ENCODE data around the gene C16orf89.

The C16orf89 gene

DNA sequence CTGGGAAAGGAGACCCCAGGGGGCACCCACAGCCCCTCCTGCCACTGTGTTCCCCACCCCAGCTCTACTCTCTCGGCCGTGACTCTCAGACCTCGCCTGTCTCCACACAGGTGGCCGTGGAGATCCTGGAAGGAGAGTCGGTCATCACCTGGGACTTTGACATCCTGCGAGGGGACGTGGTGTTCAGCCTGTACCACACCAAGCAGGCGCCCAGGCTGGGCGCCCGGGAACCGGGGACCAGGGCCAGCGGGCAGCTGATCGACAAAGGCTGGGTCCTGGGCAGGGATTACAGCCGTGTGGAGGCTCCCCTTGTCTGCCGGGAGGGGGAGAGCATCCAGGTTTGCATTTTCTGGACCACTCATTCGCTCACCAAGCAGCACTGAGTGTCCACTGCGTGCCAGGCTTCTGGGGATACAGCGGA lies 57.4 kb downstream of the C16orf89 start (continued):
- TF ChIP-seq BACH2 (CRISPR knock-in tag; IDR thresholded peaks at IDR 0.05; ENCODE audit: borderline replicate concordance), result no peak
- no peak for TF ChIP-seq ZNF565 (CRISPR knock-in tag; conservative IDR thresholded peaks at IDR 0.05; ENCODE audit: low read depth)
- no peak for TF ChIP-seq ZNF70 (CRISPR knock-in tag; IDR thresholded peaks at IDR 0.05)
- TF ChIP-seq, protein P1, sequence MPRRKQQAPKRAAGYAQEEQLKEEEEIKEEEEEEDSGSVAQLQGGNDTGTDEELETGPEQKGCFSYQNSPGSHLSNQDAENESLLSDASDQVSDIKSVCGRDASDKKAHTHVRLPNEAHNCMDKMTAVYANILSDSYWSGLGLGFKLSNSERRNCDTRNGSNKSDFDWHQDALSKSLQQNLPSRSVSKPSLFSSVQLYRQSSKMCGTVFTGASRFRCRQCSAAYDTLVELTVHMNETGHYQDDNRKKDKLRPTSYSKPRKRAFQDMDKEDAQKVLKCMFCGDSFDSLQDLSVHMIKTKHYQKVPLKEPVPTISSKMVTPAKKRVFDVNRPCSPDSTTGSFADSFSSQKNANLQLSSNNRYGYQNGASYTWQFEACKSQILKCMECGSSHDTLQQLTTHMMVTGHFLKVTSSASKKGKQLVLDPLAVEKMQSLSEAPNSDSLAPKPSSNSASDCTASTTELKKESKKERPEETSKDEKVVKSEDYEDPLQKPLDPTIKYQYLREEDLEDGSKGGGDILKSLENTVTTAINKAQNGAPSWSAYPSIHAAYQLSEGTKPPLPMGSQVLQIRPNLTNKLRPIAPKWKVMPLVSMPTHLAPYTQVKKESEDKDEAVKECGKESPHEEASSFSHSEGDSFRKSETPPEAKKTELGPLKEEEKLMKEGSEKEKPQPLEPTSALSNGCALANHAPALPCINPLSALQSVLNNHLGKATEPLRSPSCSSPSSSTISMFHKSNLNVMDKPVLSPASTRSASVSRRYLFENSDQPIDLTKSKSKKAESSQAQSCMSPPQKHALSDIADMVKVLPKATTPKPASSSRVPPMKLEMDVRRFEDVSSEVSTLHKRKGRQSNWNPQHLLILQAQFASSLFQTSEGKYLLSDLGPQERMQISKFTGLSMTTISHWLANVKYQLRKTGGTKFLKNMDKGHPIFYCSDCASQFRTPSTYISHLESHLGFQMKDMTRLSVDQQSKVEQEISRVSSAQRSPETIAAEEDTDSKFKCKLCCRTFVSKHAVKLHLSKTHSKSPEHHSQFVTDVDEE (CRISPR knock-in tag; IDR thresholded peaks at IDR 0.05), result no peak
- no peak for TF ChIP-seq GLIS3 (CRISPR knock-in tag; IDR thresholded peaks at IDR 0.05)

GRCh38 chr16:5007256-5007655 lies 58.5 kb downstream of the C16orf89 start:
- TF ChIP-seq RARB (CRISPR knock-in tag; IDR thresholded peaks at IDR 0.05), result no peak
- TF ChIP-seq SNAI2 (CRISPR knock-in tag; IDR thresholded peaks at IDR 0.05), result no peak
- TF ChIP-seq GLIS3 (CRISPR knock-in tag; IDR thresholded peaks at IDR 0.05), result no peak
- no peak for ATAC-seq

GRCh38 chr16:5006348-5007193 lies 59.2 kb downstream of the C16orf89 start:
- TF ChIP-seq OSR1 (CRISPR knock-in tag; IDR thresholded peaks at IDR 0.05), result no peak
- no peak for TF ChIP-seq ESRRG (CRISPR knock-in tag; IDR thresholded peaks at IDR 0.05)
- no peak for TF ChIP-seq ARNTL (CRISPR knock-in tag; IDR thresholded peaks at IDR 0.05; ENCODE audit: borderline replicate concordance, low read depth)
- TF ChIP-seq CSRNP3 (CRISPR knock-in tag; IDR thresholded peaks at IDR 0.05), result no peak
- no peak for TF ChIP-seq ZNF70 (CRISPR knock-in tag; IDR thresholded peaks at IDR 0.05)
- TF ChIP-seq CSDC2 (CRISPR knock-in tag; IDR thresholded peaks at IDR 0.05), result no peak
- TF ChIP-seq ZNF8 (CRISPR knock-in tag; IDR thresholded peaks at IDR 0.05), result no peak
- no peak for TF ChIP-seq BACH2 (CRISPR knock-in tag; IDR thresholded peaks at IDR 0.05; ENCODE audit: borderline replicate concordance)
- TF ChIP-seq, protein P2, sequence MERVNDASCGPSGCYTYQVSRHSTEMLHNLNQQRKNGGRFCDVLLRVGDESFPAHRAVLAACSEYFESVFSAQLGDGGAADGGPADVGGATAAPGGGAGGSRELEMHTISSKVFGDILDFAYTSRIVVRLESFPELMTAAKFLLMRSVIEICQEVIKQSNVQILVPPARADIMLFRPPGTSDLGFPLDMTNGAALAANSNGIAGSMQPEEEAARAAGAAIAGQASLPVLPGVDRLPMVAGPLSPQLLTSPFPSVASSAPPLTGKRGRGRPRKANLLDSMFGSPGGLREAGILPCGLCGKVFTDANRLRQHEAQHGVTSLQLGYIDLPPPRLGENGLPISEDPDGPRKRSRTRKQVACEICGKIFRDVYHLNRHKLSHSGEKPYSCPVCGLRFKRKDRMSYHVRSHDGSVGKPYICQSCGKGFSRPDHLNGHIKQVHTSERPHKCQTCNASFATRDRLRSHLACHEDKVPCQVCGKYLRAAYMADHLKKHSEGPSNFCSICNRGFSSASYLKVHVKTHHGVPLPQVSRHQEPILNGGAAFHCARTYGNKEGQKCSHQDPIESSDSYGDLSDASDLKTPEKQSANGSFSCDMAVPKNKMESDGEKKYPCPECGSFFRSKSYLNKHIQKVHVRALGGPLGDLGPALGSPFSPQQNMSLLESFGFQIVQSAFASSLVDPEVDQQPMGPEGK (CRISPR knock-in tag; IDR thresholded peaks at IDR 0.05; ENCODE audit: borderline replicate concordance), result no peak
- no peak for TF ChIP-seq TCF4 (CRISPR knock-in tag; IDR thresholded peaks at IDR 0.05; ENCODE audit: borderline replicate concordance)
- TF ChIP-seq GLIS3 (CRISPR knock-in tag; IDR thresholded peaks at IDR 0.05), result no peak
- TF ChIP-seq SNAI2 (CRISPR knock-in tag; IDR thresholded peaks at IDR 0.05), result no peak
- TF ChIP-seq, protein P1 (CRISPR knock-in tag; IDR thresholded peaks at IDR 0.05), result no peak
- TF ChIP-seq ZFP30 (CRISPR knock-in tag; IDR thresholded peaks at IDR 0.05), result no peak
- no peak for TF ChIP-seq ZNF565 (CRISPR knock-in tag; conservative IDR thresholded peaks at IDR 0.05; ENCODE audit: low read depth)
- TF ChIP-seq ZC3H10 (CRISPR knock-in tag; IDR thresholded peaks at IDR 0.05), result no peak
- TF ChIP-seq ZFP3 (CRISPR knock-in tag; IDR thresholded peaks at IDR 0.05), result no peak
- no peak for TF ChIP-seq RARB (CRISPR knock-in tag; IDR thresholded peaks at IDR 0.05)
- no peak for TF ChIP-seq ISL1 (CRISPR knock-in tag; IDR thresholded peaks at IDR 0.05)
- TF ChIP-seq, protein P3, sequence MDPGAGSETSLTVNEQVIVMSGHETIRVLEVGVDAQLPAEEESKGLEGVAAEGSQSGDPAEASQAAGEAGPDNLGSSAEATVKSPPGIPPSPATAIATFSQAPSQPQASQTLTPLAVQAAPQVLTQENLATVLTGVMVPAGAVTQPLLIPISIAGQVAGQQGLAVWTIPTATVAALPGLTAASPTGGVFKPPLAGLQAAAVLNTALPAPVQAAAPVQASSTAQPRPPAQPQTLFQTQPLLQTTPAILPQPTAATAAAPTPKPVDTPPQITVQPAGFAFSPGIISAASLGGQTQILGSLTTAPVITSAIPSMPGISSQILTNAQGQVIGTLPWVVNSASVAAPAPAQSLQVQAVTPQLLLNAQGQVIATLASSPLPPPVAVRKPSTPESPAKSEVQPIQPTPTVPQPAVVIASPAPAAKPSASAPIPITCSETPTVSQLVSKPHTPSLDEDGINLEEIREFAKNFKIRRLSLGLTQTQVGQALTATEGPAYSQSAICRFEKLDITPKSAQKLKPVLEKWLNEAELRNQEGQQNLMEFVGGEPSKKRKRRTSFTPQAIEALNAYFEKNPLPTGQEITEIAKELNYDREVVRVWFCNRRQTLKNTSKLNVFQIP (CRISPR knock-in tag; IDR thresholded peaks at IDR 0.05; ENCODE audit: borderline replicate concordance, low read depth), result no peak
- ATAC-seq, result no peak
